GM12878 (cell line): ENCODE results near the gene SPI1.

Experiments
- CTCF ChIP-seq, 3 experiments: IDR thresholded peaks in 2 of 3; conservative IDR thresholded peaks in 1 of 3; 2 replicates each; pipeline ENCODE4 v1.5.1; 2011; ENCODE audit warnings: low read depth in 3 of 3, low read length in 3 of 3, mild to moderate bottlenecking in 3 of 3, control low read depth in 2 of 3, moderate library complexity in 2 of 3, inconsistent platforms in 1 of 3, mixed read lengths in 1 of 3; ENCODE audit not compliant: control insufficient read depth in 2 of 3, insufficient read depth in 1 of 3; ENCODE audit errors: extremely low read depth in 1 of 3
- EGR1 ChIP-seq, 2 experiments: IDR thresholded peaks; 1 replicate in 1 of 2; 2 replicates in 1 of 2; pipeline ENCODE4 v1.6.1; 2011 to 2012; ENCODE audit warnings: low read depth in 2 of 2, low read length in 2 of 2, borderline replicate concordance in 1 of 2, mild to moderate bottlenecking in 1 of 2, moderate library complexity in 1 of 2
- FOXK2 ChIP-seq: fragments of 450-650 bp; IDR thresholded peaks from 2 replicates; pipeline ENCODE4 v1.6.1; 2017; ENCODE audit warnings: mild to moderate bottlenecking, moderate library complexity
- POLR2A ChIP-seq: IDR thresholded peaks from 2 replicates; pipeline ENCODE4 v1.6.1; 2011; ENCODE audit warnings: low read depth, mild to moderate bottlenecking, low read length
- SIN3A ChIP-seq: IDR thresholded peaks from 2 replicates; pipeline ENCODE4 v1.6.1; 2012; ENCODE audit warnings: low read depth, low read length, improper control_type of control experiment

DNA sequence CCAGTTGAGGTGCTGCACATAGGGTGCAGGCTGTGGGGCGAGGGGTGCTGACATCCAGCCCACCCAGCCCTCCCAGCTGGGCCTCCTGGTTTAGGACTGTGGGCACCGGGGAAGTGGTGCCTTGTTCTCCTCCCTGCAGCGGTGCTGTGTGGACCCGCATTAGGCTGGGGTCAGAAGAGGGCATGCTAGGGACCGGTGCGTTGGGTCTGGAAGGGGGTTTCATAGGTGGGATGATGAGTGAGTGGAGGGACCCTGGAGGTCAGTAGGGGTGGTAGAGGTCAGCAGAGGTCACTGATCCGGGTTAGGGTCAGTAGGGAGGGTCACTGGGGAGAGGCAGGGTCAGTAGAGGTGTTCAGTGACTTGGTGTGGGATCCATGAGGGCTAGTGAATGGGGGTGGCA is 19.2 kb downstream of the SPI1 start:
- no peak for TF ChIP-seq FOXK2
- no peak for TF ChIP-seq POLR2A
- no peak for TF ChIP-seq SIN3A
- TF ChIP-seq EGR1 (IDR thresholded peaks at IDR 0.05; ENCODE audit: borderline replicate concordance in 1 of 2, low read depth in 2 of 2, low read length in 2 of 2): no peak
- no peak for TF ChIP-seq CTCF (IDR thresholded peaks at IDR 0.05 in 2 of 3, conservative IDR thresholded peaks at IDR 0.05 in 1 of 3; ENCODE audit: control insufficient read depth in 2 of 3, extremely low read depth in 1 of 3, insufficient read depth in 1 of 3, low read depth in 3 of 3, low read length in 3 of 3)
